GM06990 (cell line): Measurements from ENCODE around the gene AP1G1.
"Not testable (repeated sequence)": the region's sequence is repeated elsewhere in the genome, so short reads cannot be mapped to it uniquely, and the experiment has no call there.

ENCODE experiments used
- DNase-seq: peaks from one replicate; pipeline ENCODE4 v3.0.0-alpha.2; 2011; ENCODE audit not compliant: insufficient read length; ENCODE audit errors: extremely low read depth
- H3K27me3 ChIP-seq: replicated peaks from 2 replicates; pipeline ENCODE4 v1.6.0; 2011; ENCODE audit warnings: low read length; ENCODE audit not compliant: control insufficient read depth, insufficient read depth
- H3K36me3 ChIP-seq: 2 replicates; pipeline ENCODE4 v1.5.1; 2011; ENCODE audit warnings: low read length; ENCODE audit not compliant: control insufficient read depth, insufficient read depth
- H3K4me3 ChIP-seq: replicated peaks from 2 replicates; pipeline ENCODE4 v1.5.1; 2011; ENCODE audit warnings: low read depth, mild to moderate bottlenecking, control low read depth, low read length
- CTCF ChIP-seq: IDR thresholded peaks from 2 replicates; pipeline ENCODE4 v1.5.1; 2011; ENCODE audit warnings: low read length, control low read depth, mild to moderate bottlenecking, inconsistent platforms; ENCODE audit not compliant: insufficient read depth, poor library complexity, severe bottlenecking

The AP1G1 gene

GRCh38 chr16:71803305-71803690, 5.3 kb downstream of the AP1G1 start:
- Histone ChIP-seq H3K36me3 (no peaks in the 10 kb centered on the region; the same call in none of the 2 replicates), H3K27me3 (no peaks in the 10 kb centered on the region), H3K4me3 (no peak overlapping the region)
- no peak for DNase-seq
- no peak for TF ChIP-seq CTCF

- Histone ChIP-seq H3K27me3 (no peaks in the 10 kb centered on the region), H3K4me3 (no peak overlapping the region), H3K36me3 (no peaks in the 10 kb centered on the region; the same call in none of the 2 replicates)
- TF ChIP-seq CTCF, result no peak
- DNase-seq, result no peak
These were observed 12.0 kb downstream of the AP1G1 start for GRCh38 chr16:71796501-71797097.

- Histone ChIP-seq H3K27me3 (no peaks in the 10 kb centered on the region), H3K36me3 (no peaks in the 10 kb centered on the region; the same call in none of the 2 replicates), H3K4me3 (no peak overlapping the region)
- no peak for DNase-seq
- TF ChIP-seq CTCF, result no peak
These were observed 13.7 kb downstream of the AP1G1 start for GRCh38 chr16:71794943-71795342.

- H3K4me3 ChIP-seq, result no peak overlapping the region
- H3K27me3 ChIP-seq, result no peaks in the 10 kb centered on the region
- TF ChIP-seq CTCF, result no peak
- no peak for DNase-seq
- peaks cover 2% of the 10 kb centered on the region for H3K36me3 ChIP-seq
These were observed 14.6 kb downstream of the AP1G1 start for GRCh38 chr16:71794018-71794417.

GRCh38 chr16:71792176-71792575, 16.5 kb downstream of the AP1G1 start:
- H3K36me3 ChIP-seq, result peaks cover 7% of the 10 kb centered on the region
- no peak for DNase-seq
- TF ChIP-seq CTCF, result no peak

GRCh38 chr16:71790329-71790728, 18.3 kb downstream of the AP1G1 start:
- not testable (repeated sequence) for DNase-seq, H3K4me3 ChIP-seq, H3K36me3 ChIP-seq, H3K27me3 ChIP-seq

More at GRCh38 chr16:71792176-71792575, 16.5 kb downstream of the AP1G1 start:
- no peaks in the 10 kb centered on the region for H3K27me3 ChIP-seq
- no peak overlapping the region for H3K4me3 ChIP-seq
